IPS-15b (cell line): ENCODE results near the gene ANKLE1.
A peak's percentile ranks its signal among the peaks of the same experiment; 100 is the strongest.

Source experiments
- H3K27me3 ChIP-seq: one replicate; pipeline ENCODE4 v1.6.1; 2013; ENCODE audit warnings: low read length; ENCODE audit not compliant: control insufficient read depth, insufficient read depth
- H3K36me3 ChIP-seq: one replicate; pipeline ENCODE4 v1.6.1; 2013; ENCODE audit warnings: low read length; ENCODE audit not compliant: control insufficient read depth, insufficient read depth
- H3K4me1 ChIP-seq: one replicate; pipeline ENCODE4 v1.6.1; 2013; ENCODE audit warnings: mild to moderate bottlenecking, low read length; ENCODE audit not compliant: control insufficient read depth, insufficient read depth
- H3K4me3 ChIP-seq: one replicate; pipeline ENCODE4 v1.5.1; 2013; ENCODE audit warnings: low read depth, low read length
- H3K9ac ChIP-seq: one replicate; pipeline ENCODE4 v1.6.1; 2013; ENCODE audit warnings: low read depth, mild to moderate bottlenecking, low read length
- H3K9me3 ChIP-seq: one replicate; pipeline ENCODE4 v1.6.1; 2013; ENCODE audit warnings: mild to moderate bottlenecking, low read length; ENCODE audit not compliant: control insufficient read depth, insufficient read depth

Gene ANKLE1

GRCh38 chr19:17242431-17243208 lies 39.1 kb upstream of the ANKLE1 start:
- peak overlapping the region; percentile 84 for H3K4me3 ChIP-seq
- peak overlapping the region; percentile 47 for H3K9ac ChIP-seq
- peaks cover 8% of the 10 kb centered on the region for H3K4me1 ChIP-seq
- peaks cover 8% of the 10 kb centered on the region for H3K36me3 ChIP-seq
- H3K9me3 ChIP-seq: no peaks in the 10 kb centered on the region
- H3K27me3 ChIP-seq: no peaks in the 10 kb centered on the region

GRCh38 chr19:17243211-17243829 lies 38.4 kb upstream of the ANKLE1 start:
- Histone ChIP-seq H3K9ac (peak overlapping the region; percentile 90), H3K36me3 (peaks cover 8% of the 10 kb centered on the region), H3K27me3 (no peaks in the 10 kb centered on the region), H3K4me3 (peak overlapping the region; percentile 84), H3K4me1 (peaks cover 13% of the 10 kb centered on the region), H3K9me3 (no peaks in the 10 kb centered on the region)

- H3K9ac ChIP-seq: peak overlapping the region; percentile 90
- peaks cover 19% of the 10 kb centered on the region for H3K4me1 ChIP-seq
Measured at GRCh38 chr19:17243830-17244617, 37.7 kb upstream of the ANKLE1 start.

GRCh38 chr19:17244618-17245534 lies 36.8 kb upstream of the ANKLE1 start:
- peak overlapping the region; percentile 84 for H3K4me3 ChIP-seq
- no peaks in the 10 kb centered on the region for H3K9me3 ChIP-seq
- H3K4me1 ChIP-seq: peaks cover 19% of the 10 kb centered on the region
- H3K9ac ChIP-seq: peak overlapping the region; percentile 24
- H3K27me3 ChIP-seq: no peaks in the 10 kb centered on the region
- peaks cover 8% of the 10 kb centered on the region for H3K36me3 ChIP-seq

More at GRCh38 chr19:17243830-17244617, 37.7 kb upstream of the ANKLE1 start:
- H3K36me3 ChIP-seq: peaks cover 8% of the 10 kb centered on the region
- peak overlapping the region; percentile 84 for H3K4me3 ChIP-seq
- no peaks in the 10 kb centered on the region for H3K9me3 ChIP-seq
- no peaks in the 10 kb centered on the region for H3K27me3 ChIP-seq

- peak within 1 kb of the TSS; percentile 60 for H3K9ac ChIP-seq
- peaks cover 19% of the 10 kb centered on the region for H3K4me1 ChIP-seq
- no peaks in the 10 kb centered on the region for H3K9me3 ChIP-seq
- H3K4me3 ChIP-seq: peak within 1 kb of the TSS; percentile 84
- H3K27me3 ChIP-seq: no peaks in the 10 kb centered on the region
- H3K36me3 ChIP-seq: peaks cover 4% of the 10 kb centered on the region
Measured at GRCh38 chr19:17245535-17245984, 36.1 kb upstream of the ANKLE1 start, which contains the start of gene NR2F6. Gene NR2F6 (minus strand): TSS chr19:17245919. CDS start chr19:17245220, 699 bp downstream.

GRCh38 chr19:17246681-17247425 lies 34.8 kb upstream of the ANKLE1 start:
- H3K4me3 ChIP-seq: peak overlapping the region; percentile 49
- peaks cover 19% of the 10 kb centered on the region for H3K4me1 ChIP-seq
- H3K9ac ChIP-seq: peak overlapping the region; percentile 47
- H3K36me3 ChIP-seq: peaks cover 5% of the 10 kb centered on the region
- no peaks in the 10 kb centered on the region for H3K9me3 ChIP-seq
- H3K27me3 ChIP-seq: no peaks in the 10 kb centered on the region

- no peaks in the 10 kb centered on the region for H3K9me3 ChIP-seq
- peaks cover 5% of the 10 kb centered on the region for H3K36me3 ChIP-seq
- H3K4me1 ChIP-seq: peaks cover 19% of the 10 kb centered on the region
- peak overlapping the region; percentile 36 for H3K4me3 ChIP-seq
- H3K27me3 ChIP-seq: no peaks in the 10 kb centered on the region
- H3K9ac ChIP-seq: peak overlapping the region; percentile 49
Measured at GRCh38 chr19:17248011-17248776, 33.5 kb upstream of the ANKLE1 start.

GRCh38 chr19:17249887-17250548 lies 31.7 kb upstream of the ANKLE1 start:
- H3K4me3 ChIP-seq: no peak overlapping the region
- H3K4me1 ChIP-seq: peaks cover 19% of the 10 kb centered on the region
- no peaks in the 10 kb centered on the region for H3K27me3 ChIP-seq
- no peak overlapping the region for H3K9ac ChIP-seq
- H3K36me3 ChIP-seq: peaks cover 5% of the 10 kb centered on the region
- H3K9me3 ChIP-seq: no peaks in the 10 kb centered on the region

GRCh38 chr19:17254636-17255035 lies 27.1 kb upstream of the ANKLE1 start:
- Histone ChIP-seq H3K27me3 (no peaks in the 10 kb centered on the region), H3K4me1 (no peaks in the 10 kb centered on the region), H3K9ac (no peak overlapping the region), H3K4me3 (no peak overlapping the region), H3K9me3 (no peaks in the 10 kb centered on the region), H3K36me3 (peaks cover 7% of the 10 kb centered on the region)
